Lower leg skin (tissue), 3 donors: ENCODE data around the gene RET.

Experiments
- CTCF ChIP-seq, 3 donors: fragments of 450-650 bp; IDR thresholded peaks; one replicate each; pipeline ENCODE4 v1.5.1; 2016; ENCODE audit warnings: antibody characterized with exemption in 3 of 3, mild to moderate bottlenecking in 3 of 3, moderate library complexity in 2 of 3
- POLR2A ChIP-seq, 2 donors: fragments of 450-650 bp; IDR thresholded peaks; one replicate each; pipeline ENCODE4 v1.6.1; 2016 to 2017; ENCODE audit warnings: antibody characterized with exemption in 2 of 2, mild to moderate bottlenecking in 1 of 2, moderate library complexity in 1 of 2

DNA sequence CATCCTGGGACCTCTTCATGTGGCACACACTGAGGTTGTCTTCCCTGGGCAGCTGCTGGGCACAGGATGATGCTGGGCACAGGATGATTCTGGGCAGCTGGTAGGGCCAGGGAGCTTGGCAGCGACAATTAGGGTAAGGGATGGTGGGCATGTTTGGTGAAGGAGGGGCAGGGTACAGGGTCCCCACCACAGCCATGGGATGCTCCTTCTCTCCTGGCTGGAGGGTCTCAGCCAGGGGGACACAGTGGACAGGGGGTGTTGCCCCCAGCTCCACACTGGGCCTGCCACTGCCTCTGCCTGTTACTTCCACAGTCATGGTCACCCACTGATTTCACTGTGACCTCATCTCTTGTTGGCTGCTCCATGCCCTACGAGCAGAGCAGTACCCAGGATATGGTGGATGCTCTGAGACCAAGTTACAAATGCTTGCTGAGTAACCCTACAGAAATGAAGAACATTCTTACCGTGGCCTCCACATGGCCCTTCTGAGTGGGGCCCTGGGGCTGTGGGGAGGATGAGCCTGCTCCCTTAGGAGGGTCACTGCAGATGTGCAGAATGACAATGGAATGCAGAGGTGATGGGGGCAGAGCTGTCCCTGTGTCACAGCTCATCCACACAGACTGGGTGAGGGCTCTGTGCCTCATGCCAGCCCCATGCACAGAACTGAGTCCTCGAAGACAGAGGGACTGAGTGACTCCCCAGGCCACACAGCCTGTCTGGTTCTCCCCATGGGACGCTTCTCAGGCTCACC, 28.4 kb upstream of the RET start:
- TF ChIP-seq CTCF (IDR thresholded peaks at IDR 0.05) (no peak), POLR2A (IDR thresholded peaks at IDR 0.05) (no peak)
